Measurements from ENCODE around the gene DIRAS1. TPM values are rescaled to one million over a fixed set of nuclear protein-coding genes. Genes with fewer than 3 reads are reported as not detected.

The DIRAS1 gene
- polyA plus RNA-seq, 1 experiment: 12.5 TPM

GRCh38 chr19:2731181-2731995 is 10.2 kb upstream of the DIRAS1 start:
- Histone ChIP-seq H3K4me3 (ENCODE audit: low read depth, low read length) (no peak overlapping the region), H3K9me3 (ENCODE audit: control insufficient read depth, insufficient read depth, low read length) (peaks cover 3% of the 10 kb centered on the region; the same call in 1 of the 2 replicates), H3K27me3 (ENCODE audit: control insufficient read depth, insufficient read depth, low read length) (no peaks in the 10 kb centered on the region), H3K27ac (ENCODE audit: low read depth, low read length) (no peak overlapping the region)
- TF ChIP-seq, protein P1, sequence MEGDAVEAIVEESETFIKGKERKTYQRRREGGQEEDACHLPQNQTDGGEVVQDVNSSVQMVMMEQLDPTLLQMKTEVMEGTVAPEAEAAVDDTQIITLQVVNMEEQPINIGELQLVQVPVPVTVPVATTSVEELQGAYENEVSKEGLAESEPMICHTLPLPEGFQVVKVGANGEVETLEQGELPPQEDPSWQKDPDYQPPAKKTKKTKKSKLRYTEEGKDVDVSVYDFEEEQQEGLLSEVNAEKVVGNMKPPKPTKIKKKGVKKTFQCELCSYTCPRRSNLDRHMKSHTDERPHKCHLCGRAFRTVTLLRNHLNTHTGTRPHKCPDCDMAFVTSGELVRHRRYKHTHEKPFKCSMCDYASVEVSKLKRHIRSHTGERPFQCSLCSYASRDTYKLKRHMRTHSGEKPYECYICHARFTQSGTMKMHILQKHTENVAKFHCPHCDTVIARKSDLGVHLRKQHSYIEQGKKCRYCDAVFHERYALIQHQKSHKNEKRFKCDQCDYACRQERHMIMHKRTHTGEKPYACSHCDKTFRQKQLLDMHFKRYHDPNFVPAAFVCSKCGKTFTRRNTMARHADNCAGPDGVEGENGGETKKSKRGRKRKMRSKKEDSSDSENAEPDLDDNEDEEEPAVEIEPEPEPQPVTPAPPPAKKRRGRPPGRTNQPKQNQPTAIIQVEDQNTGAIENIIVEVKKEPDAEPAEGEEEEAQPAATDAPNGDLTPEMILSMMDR (IDR thresholded peaks at IDR 0.05; ENCODE audit: low read depth, low read length): no peak
- ChIA-PET POLR2A (no interaction called here), CTCF (no interaction called here)
- DNase-seq (ENCODE audit: low read depth, low spot score): no peak

- TF ChIP-seq, protein P1 (IDR thresholded peaks at IDR 0.05; ENCODE audit: low read depth, low read length): no peak
- POLR2A ChIA-PET: no interaction called here
- no peak for DNase-seq (ENCODE audit: low read depth, low spot score)
- no peak overlapping the region for H3K4me3 ChIP-seq (ENCODE audit: low read depth, low read length)
- CTCF ChIA-PET: no interaction called here
- H3K9me3 ChIP-seq (ENCODE audit: control insufficient read depth, insufficient read depth, low read length): no peaks in the 10 kb centered on the region; the same call in 1 of the 2 replicates
- H3K27me3 ChIP-seq (ENCODE audit: control insufficient read depth, insufficient read depth, low read length): no peaks in the 10 kb centered on the region
- H3K27ac ChIP-seq (ENCODE audit: low read depth, low read length): no peak overlapping the region
Measured at GRCh38 chr19:2729943-2730818, 9.0 kb upstream of the DIRAS1 start.

DNA sequence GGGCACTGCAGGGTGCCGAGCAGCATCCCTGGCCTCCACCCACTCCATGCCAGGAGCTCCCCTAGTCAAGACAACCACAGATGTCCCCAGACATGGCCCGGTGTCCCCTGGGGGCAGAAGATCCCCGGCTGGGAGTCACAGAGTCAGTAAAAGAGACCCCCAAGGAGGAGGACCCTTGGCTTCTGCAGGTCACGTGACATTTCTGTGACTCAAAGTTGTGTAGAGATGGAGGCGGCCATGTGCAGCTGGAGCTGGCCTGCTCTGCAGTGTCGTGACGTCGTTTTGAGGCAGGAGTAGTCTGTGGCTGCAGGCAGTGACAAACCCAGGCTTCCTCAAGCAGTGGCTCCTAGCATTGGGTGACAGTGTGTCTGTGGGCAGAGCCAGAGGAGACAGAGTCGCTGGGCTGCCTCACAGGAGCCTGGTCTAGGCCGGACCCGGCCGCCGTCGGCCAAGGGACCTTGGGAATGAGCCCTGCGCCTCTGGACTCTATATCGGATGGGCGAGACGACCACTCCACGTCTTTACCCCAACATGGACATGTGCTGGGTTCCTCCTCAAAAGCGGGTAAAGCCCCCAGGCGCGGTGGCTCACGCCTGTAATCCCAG is 7.7 kb upstream of the DIRAS1 start:
- Histone ChIP-seq H3K9me3 (ENCODE audit: control insufficient read depth, insufficient read depth, low read length) (no peaks in the 10 kb centered on the region; the same call in 1 of the 2 replicates), H3K4me3 (ENCODE audit: low read depth, low read length) (no peak overlapping the region), H3K27me3 (ENCODE audit: control insufficient read depth, insufficient read depth, low read length) (no peaks in the 10 kb centered on the region), H3K27ac (ENCODE audit: low read depth, low read length) (no peak overlapping the region)
- TF ChIP-seq, protein P1 (IDR thresholded peaks at IDR 0.05; ENCODE audit: low read depth, low read length): no peak
- no peak for DNase-seq (ENCODE audit: low read depth, low spot score)
- POLR2A ChIA-PET: no interaction called here
- CTCF ChIA-PET: no interaction called here

GRCh38 chr19:2727640-2727944 is 6.4 kb upstream of the DIRAS1 start:
- TF ChIP-seq, protein P1 (IDR thresholded peaks at IDR 0.05; ENCODE audit: low read depth, low read length): no peak
- no peak for DNase-seq (ENCODE audit: low read depth, low spot score)
- Histone ChIP-seq H3K4me3 (ENCODE audit: low read depth, low read length) (no peak overlapping the region), H3K9me3 (ENCODE audit: control insufficient read depth, insufficient read depth, low read length) (no peaks in the 10 kb centered on the region; the same call in 1 of the 2 replicates), H3K27me3 (ENCODE audit: control insufficient read depth, insufficient read depth, low read length) (no peaks in the 10 kb centered on the region), H3K27ac (ENCODE audit: low read depth, low read length) (no peak overlapping the region)
- ChIA-PET CTCF (interaction anchor here (1.2 kb wide), 1 partner anchor 79 kb away, joined by 3 read pairs; no protein-coding TSS in a partner anchor), POLR2A (no interaction called here)

Data from AG04450 (cell line).